Left lung (tissue), 10 donors: Measurements from ENCODE around the gene CDH12. TPM values are rescaled to one million over a fixed set of nuclear protein-coding genes. Genes with fewer than 3 reads are reported as not detected.

ENCODE experiments used
- ATAC-seq: fragments of 200-7000 bp; cut with Tn5 transposase; one replicate; pipeline ENCODE4 v1.9.1; 2020; ENCODE audit warnings: moderate library complexity
- DNase-seq, 4 donors: peaks; one replicate each; pipeline ENCODE4 v3.0.0-alpha.2; 2013 to 2020
- H3K27ac ChIP-seq, 2 donors: fragments of 200-600 bp; sonication (generic) in 1 of 2; one replicate each; pipeline versions ENCODE4 v1.5.0 to v1.8.0; 2020 to 2021
- H3K27me3 ChIP-seq, 2 donors: fragments of 200-600 bp; sonication (generic) in 1 of 2; one replicate each; pipeline versions ENCODE4 v1.5.0 to v1.8.0; 2020 to 2021
- H3K36me3 ChIP-seq, 2 donors: fragments of 200-600 bp; sonication (generic) in 1 of 2; one replicate each; pipeline versions ENCODE4 v1.5.0 to v1.8.0; 2020 to 2021
- H3K4me1 ChIP-seq, 2 donors: fragments of 200-600 bp; one replicate each; pipeline ENCODE4 v1.8.0; 2021
- H3K4me3 ChIP-seq, 2 donors: fragments of 200-600 bp; sonication (generic) in 1 of 2; one replicate each; pipeline versions ENCODE4 v1.5.0 to v1.8.0; 2020 to 2021; ENCODE audit warnings: mild to moderate bottlenecking in 1 of 2
- H3K9me3 ChIP-seq, 2 donors: fragments of 200-600 bp; sonication (generic) in 1 of 2; one replicate each; pipeline versions ENCODE4 v1.5.0 to v1.8.0; 2020 to 2021
- CTCF ChIP-seq, 2 donors: fragments of 200-600 bp; sonication (generic) in 1 of 2; IDR thresholded peaks; one replicate each; pipeline versions ENCODE4 v1.5.0 to v1.8.0; 2021; ENCODE audit warnings: antibody characterized with exemption in 2 of 2
- intact Hi-C, 2 donors: fragments of 100-400 bp; cut with DNase I; formaldehyde crosslinking; loops; one replicate each; pipeline versions ENCODE4 v1.11.2 to v1.14.2; 2022
- polyA plus RNA-seq, 6 donors: library from polyadenylated mRNA; unstranded; fragments of 120-200 nt; gene quantifications; one replicate each; pipeline ENCODE4 v1.2.1, GENCODE V29; 2013; ENCODE audit not compliant: insufficient read length in 6 of 6
- total RNA-seq, 2 donors: library from RNA; stranded (reverse); fragmentation: NEBNext Ultra II Directional; extraction: Animal tissue kit (Norgen Biotek cat#: 25700); gene quantifications; one replicate each; pipeline ENCODE4 v1.2.1, GENCODE V29; 2021
- donor health status: DM: no; HTN: yes; CAD: no.
- donor health status: DM: no; HTN: no; CAD: no.

The CDH12 gene
- total and polyA plus RNA-seq, 8 donors = 2.6 to 6.5 (median 5.2) TPM; not detected in 2

GRCh38 chr5:22850981-22851380 is 2.2 kb downstream of the CDH12 start:
- Histone ChIP-seq H3K27me3 (peaks cover 0 to 19% of the 10 kb centered on the region in 2 donors), H3K9me3 (no peaks in the 10 kb centered on the region), H3K27ac (no peak overlapping the region), H3K4me3 (no peak overlapping the region), H3K36me3 (no peaks in the 10 kb centered on the region), H3K4me1 (no peaks in the 10 kb centered on the region)
- ATAC-seq (no peak), DNase-seq (no peak)
- TF ChIP-seq CTCF (IDR thresholded peaks at IDR 0.05) = no peak
- intact Hi-C loops = no loop called here

GRCh38 chr5:22846693-22847092 is 6.5 kb downstream of the CDH12 start:
- no peak overlapping the region for H3K4me3 ChIP-seq
- no peaks in the 10 kb centered on the region for H3K4me1 ChIP-seq
- no peaks in the 10 kb centered on the region for H3K36me3 ChIP-seq
- H3K27ac ChIP-seq = no peak overlapping the region
- peaks cover 0 to 1% of the 10 kb centered on the region in 2 donors for H3K27me3 ChIP-seq
- ATAC-seq (no peak), DNase-seq (no peak)
- TF ChIP-seq CTCF (IDR thresholded peaks at IDR 0.05) = no peak
- intact Hi-C loops = no loop called here
- no peaks in the 10 kb centered on the region for H3K9me3 ChIP-seq

GRCh38 chr5:22844636-22845035 is 8.5 kb downstream of the CDH12 start:
- H3K4me1 ChIP-seq = no peaks in the 10 kb centered on the region
- no peak for ATAC-seq

GRCh38 chr5:22844155-22844554 is 9.0 kb downstream of the CDH12 start:
- Histone ChIP-seq H3K27me3 (no peaks in the 10 kb centered on the region), H3K4me1 (no peaks in the 10 kb centered on the region), H3K36me3 (no peaks in the 10 kb centered on the region), H3K4me3 (no peak overlapping the region), H3K9me3 (no peaks in the 10 kb centered on the region), H3K27ac (no peak overlapping the region)
- no peak for DNase-seq
- intact Hi-C loops = no loop called here
- TF ChIP-seq CTCF (IDR thresholded peaks at IDR 0.05) = no peak
- ATAC-seq = no peak

More at GRCh38 chr5:22844636-22845035, 8.5 kb downstream of the CDH12 start:
- Histone ChIP-seq H3K4me3 (no peak overlapping the region), H3K27ac (no peak overlapping the region), H3K9me3 (no peaks in the 10 kb centered on the region), H3K27me3 (no peaks in the 10 kb centered on the region), H3K36me3 (no peaks in the 10 kb centered on the region)
- DNase-seq = no peak
- no peak for TF ChIP-seq CTCF (IDR thresholded peaks at IDR 0.05)
- intact Hi-C loops = no loop called here

- H3K4me3 ChIP-seq = no peak overlapping the region
- TF ChIP-seq CTCF (IDR thresholded peaks at IDR 0.05) = no peak
These were observed 10.6 kb downstream of the CDH12 start for GRCh38 chr5:22842574-22842973.

More at GRCh38 chr5:22842574-22842973, 10.6 kb downstream of the CDH12 start:
- Histone ChIP-seq H3K4me1 (no peaks in the 10 kb centered on the region), H3K9me3 (no peaks in the 10 kb centered on the region), H3K36me3 (no peaks in the 10 kb centered on the region), H3K27ac (no peak overlapping the region), H3K27me3 (no peaks in the 10 kb centered on the region)
- intact Hi-C loops = no loop called here
- no peak for ATAC-seq
- DNase-seq = no peak
